OCI-M2 (cell line): ENCODE results near the gene CPHXL2.

Experiments used
- DNase-seq: peaks from one replicate; lab custom pipeline; 2025; ENCODE audit not compliant: unreplicated experiment; lab: John Stamatoyannopoulos, UW

The CPHXL2 gene

DNA sequence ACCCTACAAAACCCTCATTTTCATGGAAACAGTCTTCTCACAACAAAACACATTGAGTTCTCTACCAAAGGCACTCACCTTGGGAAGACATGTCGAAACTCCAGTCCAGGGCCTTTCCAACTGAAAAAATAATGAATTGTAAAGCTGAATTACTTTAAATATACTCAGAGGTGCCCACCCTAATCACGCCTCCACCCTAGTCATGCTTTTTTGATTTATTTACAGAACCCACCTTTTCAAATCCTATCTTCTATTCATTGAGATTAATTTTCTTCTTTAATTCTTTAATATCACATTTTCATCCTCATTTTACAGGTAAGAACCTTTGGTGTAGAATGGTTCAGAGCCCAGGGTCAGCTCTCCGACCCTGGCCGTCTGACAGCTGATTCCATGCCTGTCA is at the start of gene CPHXL2:
Gene CPHXL2, minus strand, starts transcription at position 101 of the 400 bp plus-strand sequence. Its CDS starts 10 bp downstream, at position 91.
- no peak for DNase-seq

DNA sequence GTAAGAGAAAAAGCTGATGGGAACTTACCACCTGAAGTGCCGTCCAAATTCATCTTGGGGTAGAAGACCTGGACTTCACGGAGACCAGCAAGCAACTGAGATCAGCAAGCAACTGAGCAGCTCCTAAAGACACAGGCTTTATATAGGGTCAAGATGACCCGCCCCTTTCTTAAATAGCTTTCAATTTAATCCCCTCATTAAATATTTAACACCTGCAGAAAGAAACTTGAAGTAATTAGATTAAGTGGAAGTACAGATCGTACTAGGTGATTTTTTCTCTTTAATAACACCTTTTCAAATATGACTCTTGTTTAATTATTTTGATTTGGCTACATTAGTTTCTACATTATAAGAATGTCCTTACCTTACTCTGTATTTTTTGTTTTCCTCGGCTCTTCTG is 49.6 kb upstream of the CPHXL2 start, which contains the start of gene CPHXL:
Gene CPHXL, minus strand, starts transcription at position 101 of the 400 bp plus-strand sequence. Its CDS starts 48 bp downstream, at position 53.
- DNase-seq: no peak

DNA sequence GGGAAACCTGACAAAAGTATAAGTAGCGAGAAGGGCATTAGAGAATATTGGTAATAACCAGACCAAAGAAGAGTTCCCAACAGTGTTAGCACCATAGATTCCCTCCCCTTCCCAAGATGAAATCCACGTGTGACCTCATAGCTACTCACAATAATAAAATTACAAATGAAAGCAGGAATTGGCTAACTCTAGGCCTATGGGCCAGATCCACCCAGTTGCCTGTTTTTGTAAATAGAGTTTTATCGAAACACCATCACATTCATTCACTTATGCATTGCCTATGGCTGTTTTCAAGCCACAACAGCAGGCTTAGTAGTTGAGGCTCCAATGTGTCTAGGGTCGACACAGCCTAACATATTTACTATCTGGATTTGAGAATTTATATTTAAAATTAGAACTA is 41.6 kb upstream of the CPHXL2 start:
- DNase-seq: no peak

DNA sequence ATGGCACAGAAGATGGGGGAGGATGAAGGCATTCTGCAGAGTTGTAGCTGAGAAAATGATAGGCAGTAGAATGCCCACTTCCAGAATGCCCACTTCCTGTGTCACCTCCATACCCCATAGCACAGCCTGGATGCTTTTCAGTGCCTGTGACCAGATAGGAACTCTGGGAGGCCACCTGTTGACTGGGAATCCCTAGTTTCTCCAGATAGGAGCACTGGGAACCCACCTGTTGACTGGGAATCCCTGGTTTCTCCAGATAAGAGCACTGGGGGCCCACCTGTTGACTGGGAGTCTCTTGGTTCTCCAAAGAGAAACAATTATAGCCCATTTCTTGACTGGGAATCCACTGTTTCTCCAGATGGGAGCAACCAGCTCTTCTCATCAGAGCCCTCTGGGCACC is 37.9 kb upstream of the CPHXL2 start:
- DNase-seq: no peak

- no peak for DNase-seq
Observed at GRCh38 chr16:75710344-75710743, 33.5 kb upstream of the CPHXL2 start.

DNA sequence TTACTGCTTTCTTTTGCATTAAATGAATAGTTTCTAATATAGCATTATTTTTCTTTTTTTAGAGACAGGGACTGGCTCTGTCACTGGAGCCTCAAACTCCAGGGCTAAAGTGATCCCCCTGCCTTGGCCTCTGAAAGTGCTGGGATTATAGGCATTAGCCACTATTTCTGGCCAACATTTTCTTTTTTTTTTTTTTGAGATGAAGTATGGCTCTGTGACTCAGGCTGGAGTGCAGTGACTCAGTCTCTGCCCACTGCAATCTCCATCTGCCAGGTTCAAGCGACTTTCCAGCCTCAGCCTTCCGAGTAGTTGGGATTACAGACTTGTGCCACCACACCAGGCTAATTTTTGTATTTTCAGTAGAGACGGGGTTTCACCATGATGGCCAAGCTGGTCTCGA is 26.5 kb upstream of the CPHXL2 start:
- no peak for DNase-seq

- DNase-seq: no peak
Observed at GRCh38 chr16:75702242-75702641, 25.4 kb upstream of the CPHXL2 start.

DNA sequence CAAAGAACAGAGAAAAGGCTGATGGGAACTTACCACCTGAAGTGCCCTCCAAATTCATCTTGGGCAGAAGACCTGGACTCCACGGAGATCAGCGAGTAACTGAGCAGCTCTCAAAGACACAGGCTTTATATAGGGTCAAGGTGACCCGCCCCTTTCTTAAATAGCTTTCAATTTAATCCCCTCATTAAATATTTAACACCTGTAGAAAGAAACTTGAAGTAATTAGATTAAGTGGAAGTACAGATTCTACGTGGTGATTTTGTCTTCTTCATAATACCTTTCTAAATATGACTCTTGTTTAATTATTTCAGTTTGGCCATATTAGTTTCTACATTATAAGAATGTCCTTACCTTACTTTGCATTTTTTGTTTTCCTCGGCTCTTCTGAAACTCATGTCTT is 24.6 kb upstream of the CPHXL2 start, which contains the start of gene DUXB:
Gene DUXB, minus strand, starts transcription at position 101 of the 400 bp plus-strand sequence. Its CDS starts 43 bp downstream, at position 58.
- no peak for DNase-seq

DNA sequence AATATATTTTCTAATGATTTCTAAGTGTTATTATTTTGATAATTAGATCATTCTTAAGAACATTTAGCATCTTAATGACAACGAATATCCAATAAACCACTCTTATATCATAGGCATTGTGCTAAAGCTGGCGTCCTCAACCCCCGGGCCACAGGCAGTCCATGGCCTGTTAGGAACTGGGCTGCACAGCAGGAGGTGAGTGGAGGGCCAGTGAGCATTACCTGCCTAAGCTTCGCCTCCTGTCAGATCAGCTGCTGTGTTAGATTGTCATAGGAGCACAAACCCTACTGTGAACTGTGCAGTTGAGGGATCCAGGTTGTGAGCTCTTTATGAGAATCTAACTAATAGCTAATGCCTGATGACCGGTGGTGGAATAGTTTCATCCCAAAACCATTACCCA is 20.8 kb upstream of the CPHXL2 start:
- no peak for DNase-seq

GRCh38 chr16:75695708-75696107 is 18.9 kb upstream of the CPHXL2 start:
- DNase-seq: no peak

DNA sequence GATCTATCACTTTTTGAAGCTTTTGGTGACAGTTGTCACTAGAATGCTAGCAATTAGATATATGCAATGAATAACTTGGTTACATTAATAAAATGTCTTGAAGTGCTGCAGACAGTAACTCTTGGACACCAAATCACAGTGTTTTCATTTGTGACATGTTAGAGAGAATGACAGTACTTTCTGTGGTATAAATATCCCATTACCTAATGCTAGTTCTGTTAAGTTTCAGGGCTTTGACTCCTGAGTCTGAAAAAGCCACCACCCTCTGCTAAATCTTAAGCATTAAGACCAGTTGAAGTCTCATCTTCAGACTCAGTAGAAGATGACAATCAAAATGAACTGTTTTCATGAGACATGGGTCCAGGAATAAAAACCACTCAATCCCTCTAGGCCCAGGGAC is 10.6 kb upstream of the CPHXL2 start:
- DNase-seq: no peak

- DNase-seq: no peak
Observed at GRCh38 chr16:75682308-75682707, 5.5 kb upstream of the CPHXL2 start.

DNA sequence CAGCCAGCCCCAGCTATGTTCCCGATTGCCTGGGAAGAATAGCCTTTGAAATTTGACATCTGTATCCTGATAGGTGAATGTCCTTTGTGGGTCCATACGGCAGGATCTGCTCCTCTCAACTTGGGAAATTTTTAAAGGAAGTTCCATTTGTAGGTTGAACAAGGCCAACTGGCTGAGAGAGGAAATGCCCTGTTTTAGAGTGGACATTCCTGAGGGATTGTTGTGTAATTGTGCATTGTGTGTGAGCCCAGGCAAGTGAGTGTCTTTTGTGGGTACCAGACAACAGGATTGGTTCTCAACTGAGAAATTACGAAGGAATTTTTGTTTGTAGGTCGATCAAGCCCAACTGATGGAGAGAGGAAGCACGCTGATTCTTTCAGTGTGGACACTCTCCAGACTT is 2.6 kb upstream of the CPHXL2 start:
- DNase-seq: no peak

DNA sequence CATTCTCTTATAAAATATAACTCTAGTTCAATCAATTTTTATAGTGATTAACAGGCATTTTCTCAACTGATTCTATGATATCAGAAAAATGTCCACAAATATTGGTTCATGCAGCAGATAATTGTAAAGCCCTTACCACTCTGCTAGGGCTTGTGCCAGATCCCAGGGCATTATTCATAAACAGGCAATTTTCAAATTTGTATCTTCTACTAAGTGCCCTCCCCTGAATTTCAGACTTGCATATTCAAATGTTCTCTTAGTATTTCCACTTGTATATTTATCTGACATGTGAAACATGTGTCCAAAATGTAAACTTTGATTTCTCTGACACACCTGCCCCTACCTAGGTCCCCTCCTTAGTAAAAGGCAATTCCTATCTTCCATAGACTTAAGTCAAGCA is 9.3 kb downstream of the CPHXL2 start:
- DNase-seq: no peak

- DNase-seq: no peak
Observed at GRCh38 chr16:75660726-75661302, 16.0 kb downstream of the CPHXL2 start.

GRCh38 chr16:75660321-75660720 is 16.5 kb downstream of the CPHXL2 start:
- no peak for DNase-seq

- no peak for DNase-seq
Observed at GRCh38 chr16:75658175-75658574, 18.6 kb downstream of the CPHXL2 start.

- DNase-seq: no peak
Observed at GRCh38 chr16:75653922-75654321, 22.9 kb downstream of the CPHXL2 start.

GRCh38 chr16:75648265-75649076 is 28.3 kb downstream of the CPHXL2 start:
- no peak for DNase-seq

DNA sequence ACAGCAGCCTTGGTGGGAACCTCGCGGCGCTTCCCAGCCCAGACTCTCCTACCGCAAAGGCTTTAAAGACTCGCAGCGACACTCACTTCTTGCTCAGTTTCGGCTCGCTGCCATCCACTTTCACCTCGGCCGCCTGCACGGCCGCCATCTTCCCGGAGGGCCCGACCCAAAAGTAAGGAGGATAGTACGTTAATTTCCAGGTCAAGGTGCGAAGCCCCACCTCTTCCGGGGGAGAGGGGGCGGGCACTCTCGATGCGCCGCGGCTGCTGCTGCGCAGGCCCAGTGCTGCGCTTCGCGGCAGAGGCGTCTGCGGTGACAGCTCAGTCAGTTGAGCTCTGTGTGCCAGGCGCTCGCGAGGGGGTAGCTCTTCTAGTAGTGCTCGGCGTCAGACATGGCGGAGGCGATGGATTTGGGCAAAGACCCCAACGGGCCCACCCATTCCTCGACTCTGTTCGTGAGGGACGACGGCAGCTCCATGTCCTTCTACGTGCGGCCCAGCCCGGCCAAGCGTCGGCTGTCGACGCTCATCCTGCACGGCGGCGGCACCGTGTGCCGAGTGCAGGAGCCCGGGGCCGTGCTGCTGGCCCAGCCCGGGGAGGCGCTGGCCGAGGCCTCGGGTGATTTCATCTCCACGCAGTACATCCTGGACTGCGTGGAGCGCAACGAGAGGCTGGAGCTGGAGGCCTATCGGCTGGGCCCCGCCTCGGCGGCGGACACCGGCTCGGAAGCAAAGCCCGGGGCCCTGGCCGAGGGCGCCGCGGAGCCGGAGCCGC is 29.1 kb downstream of the CPHXL2 start, which contains the start of the genes KARS1 and TERF2IP:
Gene KARS1, minus strand, starts transcription at position 174 of the 773 bp plus-strand sequence. Its CDS starts 26 bp downstream, at position 148.
Gene TERF2IP, plus strand, starts transcription at position 282 of the 773 bp plus-strand sequence. Its CDS starts 110 bp downstream, at position 392.
- DNase-seq: no peak

DNA sequence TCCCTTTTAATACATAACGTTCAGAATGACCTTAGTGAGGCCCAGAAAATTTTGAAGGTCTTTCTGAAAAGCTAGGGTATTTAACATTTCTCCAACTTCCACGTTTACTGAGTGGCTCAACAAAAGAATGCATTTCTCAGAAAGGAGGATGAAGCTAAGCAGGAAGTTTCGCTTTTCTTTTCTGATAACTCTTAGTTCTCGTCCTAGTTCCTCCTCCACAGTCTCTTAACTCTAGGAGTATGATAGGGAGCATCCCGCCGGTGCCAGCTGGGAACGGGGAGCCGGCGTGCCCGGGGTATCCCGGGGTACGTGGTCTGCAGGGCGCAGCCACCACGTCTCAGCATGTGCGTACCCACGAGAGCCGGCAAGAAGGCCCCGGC is 29.7 kb downstream of the CPHXL2 start:
- no peak for DNase-seq
